ENCODE measurements around the gene IRAK2.
"Not testable (repeated sequence)": the region's sequence is repeated elsewhere in the genome, so short reads cannot be mapped to it uniquely, and the experiment has no call there.

IRAK2 gene

DNA sequence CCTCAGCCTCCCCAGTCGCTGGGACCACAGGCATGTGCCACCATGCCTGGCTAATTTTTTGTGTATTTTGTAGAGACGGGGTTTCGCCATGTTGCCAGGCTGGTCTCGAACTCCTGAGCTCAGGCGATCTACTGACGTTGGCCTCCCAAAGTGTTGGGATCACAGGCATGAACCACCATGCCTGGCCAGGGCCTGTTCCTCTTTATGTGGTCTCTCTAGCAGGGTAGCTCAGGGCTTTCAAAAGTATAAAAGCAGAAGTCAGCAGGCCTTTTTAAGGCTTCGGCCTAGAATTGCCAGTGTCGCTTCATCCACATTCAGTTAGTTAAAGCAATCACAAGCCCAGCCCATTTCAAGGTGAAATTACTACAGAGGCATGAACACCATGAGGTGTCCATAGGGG, 15.5 kb upstream of the IRAK2 start:
- TF ChIP-seq, protein P1, sequence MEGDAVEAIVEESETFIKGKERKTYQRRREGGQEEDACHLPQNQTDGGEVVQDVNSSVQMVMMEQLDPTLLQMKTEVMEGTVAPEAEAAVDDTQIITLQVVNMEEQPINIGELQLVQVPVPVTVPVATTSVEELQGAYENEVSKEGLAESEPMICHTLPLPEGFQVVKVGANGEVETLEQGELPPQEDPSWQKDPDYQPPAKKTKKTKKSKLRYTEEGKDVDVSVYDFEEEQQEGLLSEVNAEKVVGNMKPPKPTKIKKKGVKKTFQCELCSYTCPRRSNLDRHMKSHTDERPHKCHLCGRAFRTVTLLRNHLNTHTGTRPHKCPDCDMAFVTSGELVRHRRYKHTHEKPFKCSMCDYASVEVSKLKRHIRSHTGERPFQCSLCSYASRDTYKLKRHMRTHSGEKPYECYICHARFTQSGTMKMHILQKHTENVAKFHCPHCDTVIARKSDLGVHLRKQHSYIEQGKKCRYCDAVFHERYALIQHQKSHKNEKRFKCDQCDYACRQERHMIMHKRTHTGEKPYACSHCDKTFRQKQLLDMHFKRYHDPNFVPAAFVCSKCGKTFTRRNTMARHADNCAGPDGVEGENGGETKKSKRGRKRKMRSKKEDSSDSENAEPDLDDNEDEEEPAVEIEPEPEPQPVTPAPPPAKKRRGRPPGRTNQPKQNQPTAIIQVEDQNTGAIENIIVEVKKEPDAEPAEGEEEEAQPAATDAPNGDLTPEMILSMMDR (IDR thresholded peaks at IDR 0.05; ENCODE audit: low read depth, low read length, missing control alignments): no peak
- no peak for DNase-seq (ENCODE audit: low read depth)

GRCh38 chr3:10150987-10151386, 13.7 kb upstream of the IRAK2 start:
- TF ChIP-seq, protein P1 (IDR thresholded peaks at IDR 0.05; ENCODE audit: low read depth, low read length, missing control alignments): no peak
- no peak for DNase-seq (ENCODE audit: low read depth)
- H3K4me3 ChIP-seq (ENCODE audit: low read depth, low read length): no peak overlapping the region

More for the DNA sequence above, 15.5 kb upstream of the IRAK2 start:
- H3K4me3 ChIP-seq (ENCODE audit: low read depth, low read length): no peak overlapping the region

- no peak for DNase-seq (ENCODE audit: low read depth)
- no peak overlapping the region for H3K4me3 ChIP-seq (ENCODE audit: low read depth, low read length)
- TF ChIP-seq, protein P1 (IDR thresholded peaks at IDR 0.05; ENCODE audit: low read depth, low read length, missing control alignments): no peak
Observed at GRCh38 chr3:10154335-10155122, 10.2 kb upstream of the IRAK2 start.

DNA sequence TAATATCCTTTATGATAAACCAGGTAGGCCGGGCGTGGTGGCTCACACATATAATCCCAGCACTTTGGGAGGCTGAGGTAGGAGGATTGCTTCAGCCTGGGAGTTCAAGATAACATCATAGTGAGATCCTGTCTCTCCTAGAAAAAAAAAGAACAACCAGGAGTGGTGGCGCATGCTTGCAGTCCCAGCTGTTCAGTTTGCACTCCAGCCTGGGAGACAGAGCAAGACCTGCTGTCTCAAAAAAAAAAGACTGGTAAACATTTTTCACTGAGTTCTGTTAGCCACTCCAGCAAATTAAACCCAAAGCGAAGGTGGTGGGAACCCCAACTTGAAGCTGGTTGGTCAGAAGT, 9.6 kb upstream of the IRAK2 start:
- TF ChIP-seq, protein P1 (IDR thresholded peaks at IDR 0.05; ENCODE audit: low read depth, low read length, missing control alignments): no peak
- no peak for DNase-seq (ENCODE audit: low read depth)
- H3K4me3 ChIP-seq (ENCODE audit: low read depth, low read length): no peak overlapping the region

DNA sequence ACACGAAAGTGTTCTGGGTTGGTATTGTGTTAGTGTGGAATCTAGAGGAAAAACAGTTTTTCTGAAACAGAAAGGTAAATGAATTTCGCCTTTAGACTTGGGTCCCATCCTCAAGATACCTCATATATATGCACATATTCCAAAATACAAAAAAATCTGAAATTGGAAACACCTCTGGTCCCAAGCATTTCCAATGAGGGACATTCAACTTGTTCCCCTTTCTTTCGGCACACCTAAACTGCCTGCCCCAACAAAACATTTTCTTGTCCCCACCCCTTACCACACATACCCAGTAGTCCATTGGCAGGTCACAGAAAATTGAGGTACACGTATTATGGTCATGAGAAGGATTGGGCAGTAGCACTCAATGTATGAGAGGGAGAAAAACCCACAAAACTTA, 9.1 kb upstream of the IRAK2 start:
- TF ChIP-seq, protein P1 (IDR thresholded peaks at IDR 0.05; ENCODE audit: low read depth, low read length, missing control alignments): no peak
- no peak overlapping the region for H3K4me3 ChIP-seq (ENCODE audit: low read depth, low read length)
- DNase-seq (ENCODE audit: low read depth): no peak

- H3K4me3 ChIP-seq (ENCODE audit: low read depth, low read length): no peak overlapping the region
- no peak for DNase-seq (ENCODE audit: low read depth)
- TF ChIP-seq, protein P1 (IDR thresholded peaks at IDR 0.05; ENCODE audit: low read depth, low read length, missing control alignments): no peak
Observed at GRCh38 chr3:10157031-10157430, 7.7 kb upstream of the IRAK2 start.

DNA sequence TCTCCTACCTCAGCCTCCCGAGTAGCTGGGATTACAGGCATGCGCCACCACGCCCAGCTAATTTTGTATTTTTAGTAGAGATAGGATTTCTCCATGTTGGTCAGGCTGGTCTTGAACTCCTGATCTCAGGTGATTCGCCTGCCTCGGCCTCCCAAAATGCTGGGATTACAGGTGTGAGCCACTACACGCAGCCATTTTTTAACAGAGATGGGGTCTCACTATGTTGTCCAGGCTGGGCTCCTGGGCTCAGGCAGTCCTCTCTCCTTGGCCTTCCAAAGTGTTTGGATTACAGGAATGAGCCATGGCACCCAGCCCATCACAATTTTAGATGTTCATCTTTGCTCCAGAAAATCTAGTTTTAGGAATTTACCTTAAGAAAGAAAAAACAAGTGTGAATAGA, 6.2 kb upstream of the IRAK2 start:
- DNase-seq (ENCODE audit: low read depth); H3K4me3 ChIP-seq (ENCODE audit: low read depth, low read length): not testable (repeated sequence)

Measured in GM12864 (cell line).